GM18511 (cell line): ENCODE measurements around the gene ABCA12.
"Not testable (repeated sequence)": the region's sequence is repeated elsewhere in the genome, so short reads cannot be mapped to it uniquely, and the experiment has no call there.

ENCODE experiments used
- ATAC-seq: cut with Tn5 transposase; IDR thresholded peaks from one replicate; pipeline ENCODE4 v1.9.1; 2021; ENCODE audit warnings: mild to moderate bottlenecking, moderate library complexity; ENCODE audit not compliant: unreplicated experiment

ABCA12 gene

GRCh38 chr2:215138479-215138878 is at the start of gene ABCA12:
TSS of gene ABCA12 (minus strand) at chr2:215138626. CDS start at chr2:215138208, 418 bp downstream.
- ATAC-seq = no peak

- no peak for ATAC-seq
Measured at GRCh38 chr2:215188078-215188477, 49.7 kb upstream of the ABCA12 start.

- no peak for ATAC-seq
Measured at GRCh38 chr2:215186021-215186420, 47.6 kb upstream of the ABCA12 start.

- no peak for ATAC-seq
Measured at GRCh38 chr2:215178121-215178520, 39.7 kb upstream of the ABCA12 start.

- ATAC-seq = no peak
Measured at GRCh38 chr2:215171796-215172195, 33.4 kb upstream of the ABCA12 start.

GRCh38 chr2:215171151-215171550 is 32.7 kb upstream of the ABCA12 start:
- ATAC-seq = peak; percentile 93

GRCh38 chr2:215166505-215166904 is 28.1 kb upstream of the ABCA12 start:
- ATAC-seq = not testable (repeated sequence)

- ATAC-seq = not testable (repeated sequence)
Measured at GRCh38 chr2:215163319-215163718, 24.9 kb upstream of the ABCA12 start.

- ATAC-seq = no peak
Measured at GRCh38 chr2:215161301-215161829, 22.9 kb upstream of the ABCA12 start.

GRCh38 chr2:215160081-215160480 is 21.7 kb upstream of the ABCA12 start:
- ATAC-seq = no peak

GRCh38 chr2:215156453-215156852 is 18.0 kb upstream of the ABCA12 start:
- no peak for ATAC-seq

GRCh38 chr2:215149894-215150293 is 11.5 kb upstream of the ABCA12 start:
- ATAC-seq = no peak

- ATAC-seq = no peak
Measured at GRCh38 chr2:215149486-215149885, 11.1 kb upstream of the ABCA12 start.

GRCh38 chr2:215149060-215149459 is 10.6 kb upstream of the ABCA12 start:
- no peak for ATAC-seq

- ATAC-seq = no peak
Measured at GRCh38 chr2:215145611-215146010, 7.2 kb upstream of the ABCA12 start.

- ATAC-seq = no peak
Measured at GRCh38 chr2:215144106-215144875, 5.9 kb upstream of the ABCA12 start.

- no peak for ATAC-seq
Measured at GRCh38 chr2:215143458-215143857, 5.0 kb upstream of the ABCA12 start.

- ATAC-seq = no peak
Measured at GRCh38 chr2:215141706-215142105, 3.3 kb upstream of the ABCA12 start.

GRCh38 chr2:215140166-215140707 is 1.8 kb upstream of the ABCA12 start:
- no peak for ATAC-seq

- ATAC-seq = peak; percentile 56
Measured at GRCh38 chr2:215137741-215138340, 585 bp downstream of the ABCA12 start.

- no peak for ATAC-seq
Measured at GRCh38 chr2:215137329-215137686, 1.1 kb downstream of the ABCA12 start.
